CD4-positive, alpha-beta T cell (primary cell): Measurements from ENCODE around the gene PIKFYVE. TPM values are rescaled to one million over a fixed set of nuclear protein-coding genes. Genes with fewer than 3 reads are reported as not detected.

ENCODE experiments used
- ATAC-seq: fragments of 200-7000 bp; cut with Tn5 transposase; one replicate; pipeline ENCODE4 v1.10.0; 2022; ENCODE audit warnings: mild to moderate bottlenecking; ENCODE audit not compliant: poor library complexity
- CTCF ChIA-PET: fragments of 350-600 bp; sonication (Branson Sonifier 250); formaldehyde crosslinking; loops from one replicate; lab custom pipeline; 2021; ENCODE audit warnings: antibody characterized with exemption, inconsistent platforms; lab: Charles Lee
- POLR2A ChIA-PET: fragments of 350-600 bp; sonication (Branson Sonifier 250); formaldehyde crosslinking; loops from one replicate; lab custom pipeline; 2021; ENCODE audit warnings: antibody characterized with exemption, inconsistent platforms; lab: Charles Lee
- DNase-seq, 14 experiments: peaks; one replicate each; pipeline ENCODE4 v3.0.0-alpha.2; 2013 to 2020; ENCODE audit warnings: mixed read lengths in 2 of 14
- H3K27ac ChIP-seq, 2 donors: one replicate each; pipeline versions ENCODE4 v1.5.1 to v1.7.0; 2013; ENCODE audit warnings: low read length in 2 of 2, low read depth in 1 of 2, mild to moderate bottlenecking in 1 of 2
- H3K27me3 ChIP-seq, 2 experiments: 1 replicate in 1 of 2; 2 replicates in 1 of 2; pipeline versions ENCODE4 v1.6.1 to v1.7.0; 2013; ENCODE audit warnings: low read length in 2 of 2, control low read depth in 1 of 2, mild to moderate bottlenecking in 1 of 2, moderate library complexity in 1 of 2; ENCODE audit not compliant: insufficient read depth in 2 of 2, control insufficient read depth in 1 of 2
- H3K36me3 ChIP-seq: one replicate; pipeline ENCODE4 v1.6.1; 2013; ENCODE audit warnings: low read length, control low read depth; ENCODE audit not compliant: insufficient read depth
- H3K4me1 ChIP-seq: one replicate; pipeline ENCODE4 v1.6.1; 2013; ENCODE audit warnings: low read length, control low read depth; ENCODE audit not compliant: insufficient read depth
- H3K4me3 ChIP-seq: one replicate; pipeline ENCODE4 v1.5.1; 2013; ENCODE audit warnings: mild to moderate bottlenecking, low read length, moderate library complexity
- H3K9me3 ChIP-seq, 2 experiments: 1 replicate in 1 of 2; 2 replicates in 1 of 2; pipeline versions ENCODE4 v1.6.1 to v1.7.0; 2013; ENCODE audit warnings: low read length in 2 of 2, mild to moderate bottlenecking in 2 of 2, control low read depth in 1 of 2, moderate library complexity in 1 of 2; ENCODE audit not compliant: control insufficient read depth in 1 of 2, insufficient read depth in 1 of 2
- H3K27ac Mint-ChIP-seq: one replicate; pipeline ENCODE4 v1.8.0; 2020; ENCODE audit warnings: mixed read lengths
- H3K27me3 Mint-ChIP-seq: one replicate; pipeline ENCODE4 v1.8.0; 2021; ENCODE audit warnings: mixed read lengths
- H3K36me3 Mint-ChIP-seq: one replicate; pipeline ENCODE4 v1.8.0; 2021; ENCODE audit warnings: low read depth, mixed read lengths
- H3K4me1 Mint-ChIP-seq: one replicate; pipeline ENCODE4 v1.8.0; 2021; ENCODE audit warnings: low read depth, mixed read lengths
- H3K4me3 Mint-ChIP-seq: one replicate; pipeline ENCODE4 v1.8.0; 2020; ENCODE audit warnings: mild to moderate bottlenecking, mixed read lengths
- H3K9me3 Mint-ChIP-seq: one replicate; pipeline ENCODE4 v1.8.0; 2020; ENCODE audit warnings: mixed read lengths
- CTCF ChIP-seq: fragments of 200-600 bp; IDR thresholded peaks from one replicate; pipeline ENCODE4 v1.8.0; 2022; ENCODE audit warnings: antibody characterized with exemption, mild to moderate bottlenecking
- intact Hi-C, 2 experiments: fragments of 100-400 bp; cut with DNase I in 1 of 2; cut with micrococcal nuclease in 1 of 2; formaldehyde crosslinking; loops; one replicate each; pipeline versions ENCODE4 v1.15.1 to v1.9.0; 2023 to 2025; cut with DNase I, micrococcal nuclease
- total RNA-seq, 174 experiments: library from RNA in 2 of 174; stranded (reverse) in 2 of 174; gene quantifications; one replicate each; pipeline ENCODE4 v1.2.3 and lab custom pipeline; 2021 to 2026

PIKFYVE gene
- total RNA-seq, 2 experiments from 2014 or later, result 29.3 to 29.9 TPM

GRCh38 chr2:208315081-208315788 lies 49.2 kb downstream of the PIKFYVE start:
- Mint-ChIP-seq H3K9me3 (no peaks in the 10 kb centered on the region), H3K27ac (no peak overlapping the region), H3K4me1 (peaks cover 11% of the 10 kb centered on the region), H3K36me3 (peaks cover 81% of the 10 kb centered on the region), H3K4me3 (no peak overlapping the region), H3K27me3 (no peaks in the 10 kb centered on the region)
- CTCF ChIA-PET, result no interaction called here
- DNase-seq (no peak), ATAC-seq (no peak)
- Histone ChIP-seq H3K4me1 (no peaks in the 10 kb centered on the region), H3K36me3 (peaks cover 52% of the 10 kb centered on the region), H3K4me3 (no peak overlapping the region), H3K9me3 (no peaks in the 10 kb centered on the region), H3K27me3 (no peaks in the 10 kb centered on the region), H3K27ac (no peak overlapping the region)
- intact Hi-C loops, result no loop called here
- POLR2A ChIA-PET, result no interaction called here
- TF ChIP-seq CTCF, result no peak

GRCh38 chr2:208318127-208318526 lies 52.1 kb downstream of the PIKFYVE start:
- intact Hi-C loops, result no loop called here
- Histone ChIP-seq H3K9me3 (no peaks in the 10 kb centered on the region), H3K27ac (no peak overlapping the region), H3K4me3 (no peak overlapping the region), H3K36me3 (peaks cover 58% of the 10 kb centered on the region), H3K27me3 (no peaks in the 10 kb centered on the region), H3K4me1 (no peaks in the 10 kb centered on the region)
- ChIA-PET CTCF (interaction anchor here (0.7 kb wide), 1 partner anchor 11 kb away, joined by 4 read pairs; no protein-coding TSS in a partner anchor), POLR2A (no interaction called here)
- H3K4me1 Mint-ChIP-seq, result peaks cover 7% of the 10 kb centered on the region
- no peak for TF ChIP-seq CTCF
- no peaks in the 10 kb centered on the region for H3K27me3 Mint-ChIP-seq
- no peak overlapping the region for H3K4me3 Mint-ChIP-seq
- H3K9me3 Mint-ChIP-seq, result no peaks in the 10 kb centered on the region
- H3K36me3 Mint-ChIP-seq, result peaks cover 86% of the 10 kb centered on the region
- H3K27ac Mint-ChIP-seq, result no peak overlapping the region
- ATAC-seq (no peak), DNase-seq (no peak)

GRCh38 chr2:208319391-208319790 lies 53.3 kb downstream of the PIKFYVE start:
- ChIA-PET CTCF (no interaction called here), POLR2A (no interaction called here)
- no peaks in the 10 kb centered on the region for H3K9me3 ChIP-seq
- no peak overlapping the region for H3K4me3 ChIP-seq
- H3K27me3 Mint-ChIP-seq, result no peaks in the 10 kb centered on the region
- no peak overlapping the region for H3K27ac ChIP-seq
- peaks cover 55% of the 10 kb centered on the region for H3K36me3 ChIP-seq
- no peak for ATAC-seq
- no peak for DNase-seq
- H3K27ac Mint-ChIP-seq, result no peak overlapping the region
- no peaks in the 10 kb centered on the region for H3K9me3 Mint-ChIP-seq
- H3K4me1 Mint-ChIP-seq, result peaks cover 7% of the 10 kb centered on the region
- peaks cover 89% of the 10 kb centered on the region for H3K36me3 Mint-ChIP-seq
- no peak for TF ChIP-seq CTCF
- no peaks in the 10 kb centered on the region for H3K4me1 ChIP-seq
- no peak overlapping the region for H3K4me3 Mint-ChIP-seq
- H3K27me3 ChIP-seq, result no peaks in the 10 kb centered on the region
- intact Hi-C loops, result no loop called here
